ENCODE data around the gene SH3RF1. TPM values are rescaled to one million over a fixed set of nuclear protein-coding genes. Genes with fewer than 3 reads are reported as not detected.
A peak's percentile ranks its signal among the peaks of the same experiment; 100 is the strongest.

The SH3RF1 gene
- total and polyA plus RNA-seq, 10 of the 15 experiments (the other 5 are each of a cell fraction or from before 2014, with no cell fraction given) = 4.5 to 22.5 (median 10.4) TPM

- no peak for TF ChIP-seq MLLT1 (IDR thresholded peaks at IDR 0.05)
- TF ChIP-seq YBX1 (IDR thresholded peaks at IDR 0.05) = no peak
- no peak for TF ChIP-seq MEF2A (IDR thresholded peaks at IDR 0.05; ENCODE audit: insufficient read depth, low read depth, low read length)
- no peak for TF ChIP-seq ZNF384 (IDR thresholded peaks at IDR 0.05; ENCODE audit: borderline replicate concordance, low read depth, low read length)
- no peak for TF ChIP-seq FOXK2 (IDR thresholded peaks at IDR 0.05)
- no peak for TF ChIP-seq MXI1 (IDR thresholded peaks at IDR 0.05; ENCODE audit: low read depth, low read length)
- TF ChIP-seq RELB (IDR thresholded peaks at IDR 0.05; ENCODE audit: low read depth) = no peak
- no peak for TF ChIP-seq ZNF207 (IDR thresholded peaks at IDR 0.05; ENCODE audit: borderline replicate concordance)
Observed at GRCh38 chr4:169226565-169226964, 44.2 kb downstream of the SH3RF1 start (continued).

- CTCF ChIA-PET = interaction anchor here (1.2 to 3.1 kb wide), 3 partner anchors 11 to 260 kb away, joined by 4 to 14 read pairs (median 4); no protein-coding TSS in a partner anchor
- 28% methylated on average over 2 of the region's 2 CpGs for WGBS (ENCODE audit: insufficient coverage, insufficient replicate concordance, low lambda C conversion rate, missing lambda C conversion rate)
- Histone ChIP-seq H3K27me3 (replicated peaks in 1 of 2; ENCODE audit: control insufficient read depth in 2 of 2, insufficient read depth in 2 of 2, low read length in 1 of 2) (no peaks in the 10 kb centered on the region), H3K9ac (ENCODE audit: control insufficient read depth, insufficient read depth, low read length) (no peak overlapping the region), H2AFZ (ENCODE audit: control insufficient read depth, low read depth, low read length) (no peak overlapping the region), H3K79me2 (ENCODE audit: control insufficient read depth, insufficient read depth, low read length) (peaks cover 3% of the 10 kb centered on the region), H3K4me1 (ENCODE audit: control insufficient read depth, insufficient read depth, low read length) (peaks cover 4% of the 10 kb centered on the region; the same call in 1 of the 2 replicates), H3K9me3 (replicated peaks; ENCODE audit: control insufficient read depth, insufficient read depth, low read length) (no peaks in the 10 kb centered on the region), H3K36me3 (ENCODE audit: control insufficient read depth in 2 of 2, insufficient read depth in 2 of 2, low read length in 1 of 2) (peaks cover 0 to 4% of the 10 kb centered on the region in 2 experiments; a peak in 1 of 4 replicates), H3K27ac (ENCODE audit: control insufficient read depth, insufficient read depth) (no peak overlapping the region), H3K4me3 (no peak overlapping the region), H3K4me2 (ENCODE audit: control insufficient read depth, insufficient read depth) (no peak overlapping the region), H4K20me1 (ENCODE audit: control insufficient read depth, insufficient read depth) (no peaks in the 10 kb centered on the region)
- no TSS peak for BruUV-seq (replicated peaks)
- no peak for DNase-seq (ENCODE audit: low read depth, low spot score)
- TF ChIP-seq SPI1 (IDR thresholded peaks at IDR 0.05; ENCODE audit: borderline replicate concordance, insufficient read depth, low read depth, low read length) = 0 out of 2 replicates have a peak, but pooled peaks have one; percentile 25
- no peak for TF ChIP-seq HDGF (IDR thresholded peaks at IDR 0.05)
- ATAC-seq = peak; percentile 48
- POLR2A ChIA-PET = interaction anchor here (1.0 kb wide), 1 partner anchor 13 kb away, joined by 3 read pairs; no protein-coding TSS in a partner anchor
- no peak for FAIRE-seq
- intact Hi-C loops (cut with micrococcal nuclease; ENCODE audit: unreplicated experiment) (no loop called here), in situ Hi-C loops (cut with MboI) (no loop called here)
- RAD21 ChIA-PET (ENCODE audit: unreplicated experiment) = no interaction called here
- SMC1A ChIA-PET (ENCODE audit: uncharacterized antibody, unreplicated experiment) = interaction anchor here (1.0 to 1.8 kb wide), 6 partner anchors 10 to 72 kb away, joined by 3 to 12 read pairs (median 4); no protein-coding TSS in a partner anchor
Observed at GRCh38 chr4:169225812-169226211, 44.9 kb downstream of the SH3RF1 start.

Data from GM12878 (cell line).